ENCODE measurements around the gene PCNX3.
"Not testable (repeated sequence)": the region's sequence is repeated elsewhere in the genome, so short reads cannot be mapped to it uniquely, and the experiment has no call there.

The PCNX3 gene

GRCh38 chr11:65654375-65655349 is 39.1 kb downstream of the PCNX3 start:
- Histone ChIP-seq H3K27me3 (ENCODE audit: low read depth, low read length) (no peaks in the 10 kb centered on the region), H3K36me3 (ENCODE audit: control insufficient read depth in 1 of 2, insufficient read depth in 2 of 2, low read length in 2 of 2) (peaks cover 52 to 70% of the 10 kb centered on the region in 2 donors), H3K4me3 (ENCODE audit: low read depth in 1 of 2, low read length in 2 of 2) (no peak overlapping the region), H3K9me3 (ENCODE audit: control insufficient read depth in 1 of 2, low read length in 2 of 2) (no peaks in the 10 kb centered on the region), H3K27ac (ENCODE audit: low read length) (peak overlapping the region; percentile 96), H3K4me1 (ENCODE audit: control insufficient read depth in 1 of 2, insufficient read depth in 2 of 2, low read length in 2 of 2) (peaks cover 24 to 39% of the 10 kb centered on the region in 2 donors)

DNA sequence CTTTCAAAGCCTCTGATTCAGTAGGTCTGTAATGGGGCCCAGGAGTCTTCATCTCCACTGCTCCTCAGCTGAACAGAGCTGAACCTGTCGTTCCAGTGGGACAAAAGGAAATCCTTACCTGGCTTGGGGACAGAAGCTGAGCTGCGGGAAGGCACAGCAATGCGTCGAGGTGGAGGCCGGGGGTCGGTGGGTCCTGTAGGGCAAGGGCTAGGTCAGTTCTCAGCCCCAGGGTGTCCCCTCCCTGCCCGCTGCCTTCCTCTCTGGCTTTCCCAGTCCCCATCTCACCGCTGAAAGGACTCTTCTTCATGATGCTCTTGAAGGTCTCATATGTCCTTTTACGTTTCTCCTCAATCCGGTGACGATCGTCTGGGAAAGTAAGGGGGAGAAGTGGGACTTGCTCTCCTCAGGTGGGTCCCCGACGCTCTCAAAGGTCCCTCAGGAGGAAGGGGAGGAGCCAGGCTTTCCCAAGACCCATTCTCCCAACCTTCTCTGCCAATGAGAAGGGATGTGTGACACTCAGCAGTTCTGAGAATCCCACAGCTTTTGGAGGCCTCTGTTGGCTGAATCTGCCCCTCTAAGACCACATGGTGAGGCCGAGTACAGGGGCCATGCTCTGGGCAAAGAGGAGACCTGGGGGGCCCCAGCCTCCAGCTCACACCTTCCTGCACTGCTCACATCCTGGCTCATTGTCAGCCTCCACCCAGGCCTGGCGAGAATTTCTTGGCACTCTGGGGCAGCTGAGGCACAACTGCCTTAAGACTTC is 40.2 kb downstream of the PCNX3 start:
- Histone ChIP-seq H3K36me3 (ENCODE audit: control insufficient read depth in 1 of 2, insufficient read depth in 2 of 2, low read length in 2 of 2) (peaks cover 60 to 66% of the 10 kb centered on the region in 2 donors), H3K27ac (ENCODE audit: low read length) (no peak overlapping the region), H3K4me3 (ENCODE audit: low read depth in 1 of 2, low read length in 2 of 2) (no peak overlapping the region), H3K9me3 (ENCODE audit: control insufficient read depth in 1 of 2, low read length in 2 of 2) (no peaks in the 10 kb centered on the region), H3K4me1 (ENCODE audit: control insufficient read depth in 1 of 2, insufficient read depth in 2 of 2, low read length in 2 of 2) (peaks cover 24 to 35% of the 10 kb centered on the region in 2 donors), H3K27me3 (ENCODE audit: low read depth, low read length) (no peaks in the 10 kb centered on the region)

DNA sequence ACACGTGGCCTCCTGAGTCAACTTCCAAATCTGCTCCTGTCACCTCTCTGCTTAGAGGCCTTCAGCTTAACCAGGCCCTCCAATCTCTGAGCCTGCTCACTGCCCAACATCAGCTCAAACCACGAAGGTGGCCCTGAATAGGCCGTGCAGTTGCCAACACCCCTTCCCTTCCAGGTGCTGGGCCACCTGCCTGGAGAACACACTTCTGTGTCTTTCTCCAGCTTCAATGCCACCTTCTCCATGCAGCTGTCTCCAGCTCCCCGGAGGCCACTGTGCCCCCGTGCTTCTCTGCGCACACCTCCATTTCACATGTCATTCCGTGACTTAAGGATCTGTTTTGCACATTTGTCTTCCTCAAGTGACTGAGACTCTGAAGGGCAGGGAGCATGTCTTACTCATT is 41.9 kb downstream of the PCNX3 start:
- Histone ChIP-seq H3K36me3 (ENCODE audit: control insufficient read depth in 1 of 2, insufficient read depth in 2 of 2, low read length in 2 of 2) (peaks cover 64 to 72% of the 10 kb centered on the region in 2 donors), H3K27me3 (ENCODE audit: low read depth, low read length) (no peaks in the 10 kb centered on the region), H3K4me3 (ENCODE audit: low read depth in 1 of 2, low read length in 2 of 2) (no peak overlapping the region), H3K4me1 (ENCODE audit: control insufficient read depth in 1 of 2, insufficient read depth in 2 of 2, low read length in 2 of 2) (peaks cover 23 to 34% of the 10 kb centered on the region in 2 donors), H3K27ac (ENCODE audit: low read length) (no peak overlapping the region), H3K9me3 (ENCODE audit: control insufficient read depth in 1 of 2, low read length in 2 of 2) (no peaks in the 10 kb centered on the region)

DNA sequence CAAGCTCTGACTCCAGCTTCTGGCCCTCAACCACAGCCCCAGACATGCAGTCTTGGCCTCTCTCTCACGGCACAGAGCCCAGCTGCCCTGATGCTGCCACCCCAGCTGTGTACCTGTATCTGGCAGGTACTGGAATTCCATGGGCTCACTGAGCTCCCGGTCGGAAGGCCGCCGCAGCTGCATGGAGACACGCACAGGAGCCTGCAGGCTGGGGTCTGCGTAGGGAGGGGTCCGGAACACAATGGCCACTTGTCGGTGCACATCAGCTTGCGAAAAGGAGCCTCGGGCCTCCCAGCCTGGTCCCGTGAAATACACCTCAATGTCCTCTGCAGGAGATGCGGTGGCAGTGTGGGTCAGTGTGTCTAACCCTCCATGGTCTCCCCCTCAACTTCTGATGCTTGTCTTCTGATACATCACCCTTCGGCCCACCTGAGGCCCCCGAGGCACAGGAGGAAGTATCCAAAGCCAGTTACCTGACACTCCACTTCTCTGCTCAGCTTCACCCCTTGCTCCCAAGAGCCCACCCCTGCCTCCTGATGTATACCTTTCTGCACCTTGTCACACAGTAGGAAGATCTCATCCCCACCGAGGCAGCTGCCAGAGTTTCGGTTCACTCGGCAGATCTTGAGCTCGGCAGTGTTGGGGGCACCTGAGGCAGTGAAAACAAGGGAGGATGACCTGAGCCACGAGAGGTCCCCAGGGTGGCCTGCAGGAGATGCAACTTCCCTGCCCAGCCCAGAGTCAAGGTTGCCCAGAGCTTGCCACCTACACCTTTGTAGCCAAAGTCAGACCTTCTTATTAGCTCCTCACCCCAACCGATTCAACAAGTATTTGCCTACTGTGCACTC is 42.8 kb downstream of the PCNX3 start:
- Histone ChIP-seq H3K4me3 (ENCODE audit: low read depth in 1 of 2, low read length in 2 of 2) (no peak overlapping the region), H3K27ac (ENCODE audit: low read length) (no peak overlapping the region), H3K4me1 (ENCODE audit: control insufficient read depth in 1 of 2, insufficient read depth in 2 of 2, low read length in 2 of 2) (peaks cover 16 to 30% of the 10 kb centered on the region in 2 donors), H3K27me3 (ENCODE audit: low read depth, low read length) (no peaks in the 10 kb centered on the region), H3K9me3 (ENCODE audit: control insufficient read depth in 1 of 2, low read length in 2 of 2) (no peaks in the 10 kb centered on the region), H3K36me3 (ENCODE audit: control insufficient read depth in 1 of 2, insufficient read depth in 2 of 2, low read length in 2 of 2) (peaks cover 64 to 75% of the 10 kb centered on the region in 2 donors)

DNA sequence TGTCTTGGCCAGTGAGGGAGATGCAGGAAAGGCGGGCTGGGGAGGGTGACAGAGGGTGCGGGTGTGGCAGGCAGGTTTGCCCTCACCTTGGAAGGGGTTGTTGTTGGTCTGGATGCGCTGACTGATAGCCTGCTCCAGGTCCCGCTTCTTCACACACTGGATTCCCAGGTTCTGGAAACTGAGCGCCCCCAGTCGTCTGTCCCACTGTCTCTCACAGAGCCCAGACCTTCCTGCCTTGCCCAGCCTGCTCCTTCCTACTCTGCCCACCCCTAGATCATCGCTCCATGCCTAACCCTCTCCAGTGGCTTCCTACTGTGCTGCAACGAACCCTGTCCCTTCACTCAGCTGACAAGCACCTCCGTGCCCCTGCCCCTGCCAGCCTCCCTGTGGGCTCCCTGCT is 44.5 kb downstream of the PCNX3 start:
- H3K4me3 ChIP-seq (ENCODE audit: low read depth in 1 of 2, low read length in 2 of 2): no peak overlapping the region
- no peak overlapping the region for H3K27ac ChIP-seq (ENCODE audit: low read length)
- H3K27me3 ChIP-seq (ENCODE audit: low read depth, low read length): no peaks in the 10 kb centered on the region
- peaks cover 9 to 16% of the 10 kb centered on the region in 2 donors for H3K4me1 ChIP-seq (ENCODE audit: control insufficient read depth in 1 of 2, insufficient read depth in 2 of 2, low read length in 2 of 2)
- H3K9me3 ChIP-seq (ENCODE audit: control insufficient read depth in 1 of 2, low read length in 2 of 2): no peaks in the 10 kb centered on the region
- peaks cover 56 to 64% of the 10 kb centered on the region in 2 donors for H3K36me3 ChIP-seq (ENCODE audit: control insufficient read depth in 1 of 2, insufficient read depth in 2 of 2, low read length in 2 of 2)

GRCh38 chr11:65660908-65661307 is 45.3 kb downstream of the PCNX3 start:
- Histone ChIP-seq H3K4me1 (ENCODE audit: control insufficient read depth in 1 of 2, insufficient read depth in 2 of 2, low read length in 2 of 2) (peaks cover 9 to 15% of the 10 kb centered on the region in 2 donors), H3K4me3 (ENCODE audit: low read depth in 1 of 2, low read length in 2 of 2) (peak overlapping the region in 1 of 2 donors; percentile 86), H3K36me3 (ENCODE audit: control insufficient read depth in 1 of 2, insufficient read depth in 2 of 2, low read length in 2 of 2) (peaks cover 47 to 55% of the 10 kb centered on the region in 2 donors)
- H3K27ac ChIP-seq (ENCODE audit: low read length); H3K9me3 ChIP-seq (ENCODE audit: control insufficient read depth in 1 of 2, low read length in 2 of 2); H3K27me3 ChIP-seq (ENCODE audit: low read depth, low read length): not testable (repeated sequence)

DNA sequence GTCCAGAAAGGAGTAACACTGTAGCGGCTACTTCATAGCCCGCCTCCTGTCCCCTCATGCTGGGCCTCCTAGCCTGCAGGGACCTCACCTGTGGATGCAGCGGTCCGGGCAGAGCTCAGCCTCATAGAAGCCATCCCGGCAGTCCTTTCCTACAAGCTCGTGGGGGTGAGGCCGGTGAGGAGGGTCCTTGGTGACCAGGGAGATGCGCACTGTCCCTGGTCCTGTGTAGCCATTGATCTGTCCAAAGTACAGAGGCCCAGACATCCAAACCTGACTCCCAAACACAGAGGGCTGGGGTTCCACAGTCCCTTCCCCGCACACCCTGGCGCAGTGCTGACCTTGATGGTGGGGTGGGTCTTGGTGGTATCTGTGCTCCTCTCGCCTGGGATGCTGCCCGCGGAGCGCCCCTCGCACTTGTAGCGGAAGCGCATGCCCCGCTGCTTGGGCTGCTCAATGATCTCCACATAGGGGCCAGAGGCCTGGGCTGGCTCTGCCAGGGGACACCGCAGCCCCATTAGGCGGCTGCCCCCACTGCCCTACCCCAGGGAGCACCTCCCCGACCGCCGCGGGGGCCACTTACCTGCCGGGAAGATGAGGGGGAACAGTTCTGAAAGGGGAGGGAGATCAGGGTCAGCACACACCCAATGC is 46.1 kb downstream of the PCNX3 start:
- Histone ChIP-seq H3K4me1 (ENCODE audit: control insufficient read depth in 1 of 2, insufficient read depth in 2 of 2, low read length in 2 of 2) (peaks cover 9 to 15% of the 10 kb centered on the region in 2 donors), H3K36me3 (ENCODE audit: control insufficient read depth in 1 of 2, insufficient read depth in 2 of 2, low read length in 2 of 2) (peaks cover 40 to 49% of the 10 kb centered on the region in 2 donors), H3K27me3 (ENCODE audit: low read depth, low read length) (no peaks in the 10 kb centered on the region), H3K4me3 (ENCODE audit: low read depth in 1 of 2, low read length in 2 of 2) (peak overlapping the region; percentile 86 to 99), H3K9me3 (ENCODE audit: control insufficient read depth in 1 of 2, low read length in 2 of 2) (no peaks in the 10 kb centered on the region), H3K27ac (ENCODE audit: low read length) (peak overlapping the region; percentile 98)

GRCh38 chr11:65662247-65662798 is 46.7 kb downstream of the PCNX3 start:
- Histone ChIP-seq H3K27ac (ENCODE audit: low read length) (peak overlapping the region; percentile 98), H3K9me3 (ENCODE audit: control insufficient read depth in 1 of 2, low read length in 2 of 2) (no peaks in the 10 kb centered on the region), H3K4me1 (ENCODE audit: control insufficient read depth in 1 of 2, insufficient read depth in 2 of 2, low read length in 2 of 2) (peaks cover 9 to 15% of the 10 kb centered on the region in 2 donors), H3K27me3 (ENCODE audit: low read depth, low read length) (no peaks in the 10 kb centered on the region), H3K4me3 (ENCODE audit: low read depth in 1 of 2, low read length in 2 of 2) (peak overlapping the region; percentile 86 to 99), H3K36me3 (ENCODE audit: control insufficient read depth in 1 of 2, insufficient read depth in 2 of 2, low read length in 2 of 2) (peaks cover 35 to 43% of the 10 kb centered on the region in 2 donors)

DNA sequence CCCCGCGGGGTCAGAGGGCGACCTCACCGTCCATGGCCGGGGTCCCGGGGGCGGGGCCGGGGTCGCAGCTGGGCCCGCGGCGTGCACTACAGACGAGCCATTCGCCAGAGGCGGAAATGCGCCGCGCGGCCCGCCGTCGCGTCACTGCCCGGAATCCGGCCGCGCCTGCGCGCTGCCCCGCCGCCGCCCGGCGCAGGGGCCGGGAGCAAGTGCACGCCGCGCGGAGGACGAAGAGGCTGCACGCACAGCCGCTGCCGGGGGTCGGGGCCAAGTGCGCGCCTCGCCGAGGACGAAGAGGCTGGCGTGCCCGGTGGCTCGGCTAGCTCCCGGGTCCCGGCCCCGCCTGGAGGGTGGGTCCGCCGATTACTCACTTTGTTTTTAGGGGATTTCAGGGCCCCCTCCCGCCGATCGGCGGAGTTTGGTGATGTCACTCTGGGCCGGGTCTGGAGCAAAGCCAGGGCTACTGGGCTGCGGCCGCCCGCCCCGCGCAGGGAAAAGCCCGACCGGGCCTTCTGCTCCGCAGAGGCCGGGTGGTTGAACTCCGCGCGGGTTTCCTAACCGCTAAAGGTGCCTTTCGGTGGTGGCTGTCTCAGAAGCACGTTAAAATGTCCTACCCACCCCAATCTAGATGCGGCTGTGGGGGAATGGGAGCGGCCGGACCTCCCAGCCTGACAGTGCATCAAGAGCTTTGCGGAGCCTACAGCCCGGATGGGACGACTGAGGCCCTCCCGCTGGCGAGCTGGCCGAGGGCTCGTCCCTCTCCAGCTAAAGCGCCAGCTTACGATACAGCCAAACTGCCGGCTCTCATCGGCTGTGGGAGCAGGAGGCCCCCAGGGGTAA is 47.4 kb downstream of the PCNX3 start, which contains the start of gene RELA:
RELA (minus strand) TSS at position 118 of the 840 bp plus-strand sequence; CDS start at position 34, 84 bp downstream.
- H3K36me3 ChIP-seq (ENCODE audit: control insufficient read depth in 1 of 2, insufficient read depth in 2 of 2, low read length in 2 of 2): peaks cover 29 to 36% of the 10 kb centered on the region in 2 donors
- H3K27me3 ChIP-seq (ENCODE audit: low read depth, low read length): no peaks in the 10 kb centered on the region
- peak within 1 kb of the TSS; percentile 98 for H3K27ac ChIP-seq (ENCODE audit: low read length)
- H3K9me3 ChIP-seq (ENCODE audit: control insufficient read depth in 1 of 2, low read length in 2 of 2): no peaks in the 10 kb centered on the region
- peak within 1 kb of the TSS; percentile 86 to 99 for H3K4me3 ChIP-seq (ENCODE audit: low read depth in 1 of 2, low read length in 2 of 2)
- H3K4me1 ChIP-seq (ENCODE audit: control insufficient read depth in 1 of 2, insufficient read depth in 2 of 2, low read length in 2 of 2): peaks cover 9 to 15% of the 10 kb centered on the region in 2 donors

All from muscle layer of duodenum (tissue), 2 donors.